Measurements from ENCODE around the gene HRH3. TPM values are rescaled to one million over a fixed set of nuclear protein-coding genes. Genes with fewer than 3 reads are reported as not detected.

The HRH3 gene
- total RNA-seq, 1 experiment from 2014 or later, result not detected

DNA sequence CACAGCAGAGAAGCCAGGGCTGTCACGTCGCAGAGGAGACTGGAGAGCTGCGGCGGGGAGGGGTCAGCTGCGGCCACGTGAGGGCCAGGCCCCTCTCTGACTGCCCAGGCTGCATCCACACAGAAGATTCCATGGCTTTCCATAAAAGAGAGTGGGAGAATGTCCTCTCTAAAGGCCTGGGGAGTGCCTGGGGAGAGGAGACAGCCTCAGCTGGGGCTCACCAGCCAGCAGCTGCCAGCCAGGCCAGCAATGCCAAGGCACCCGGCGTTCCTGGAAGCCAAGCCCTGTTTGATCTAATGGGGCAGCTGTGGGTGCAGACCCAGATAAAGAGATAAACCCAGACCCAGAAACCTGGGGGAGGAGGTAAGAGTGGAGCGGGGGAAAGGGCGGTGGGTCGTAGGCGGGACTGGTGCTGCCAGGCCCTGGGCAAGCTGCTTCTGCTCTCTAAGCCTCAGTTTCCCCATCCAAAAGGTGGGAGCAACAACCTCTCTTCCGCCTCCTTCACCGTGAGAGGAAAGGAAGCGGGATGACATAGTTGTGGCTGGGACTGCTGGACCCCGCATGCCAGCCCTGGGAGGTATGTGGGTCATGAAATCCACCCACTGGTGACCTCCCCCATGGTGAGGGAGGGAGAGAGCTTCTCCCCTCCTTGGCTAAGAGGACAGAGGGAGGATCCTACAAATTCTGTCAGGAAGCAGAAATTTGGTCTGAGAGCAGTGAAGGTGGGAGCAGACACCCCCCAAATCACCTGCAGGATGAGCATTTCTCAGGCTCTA lies 15.1 kb upstream of the HRH3 start:
- intact Hi-C loops (cut with micrococcal nuclease; ENCODE audit: unreplicated experiment), result loop anchor here (5.0 kb wide), 2 partner anchors 93 to 132 kb away; partner anchors contain the start of genes LAMA5, PSMA7 and SS18L1
- H3K9me3 ChIP-seq, result no peaks in the 10 kb centered on the region
- no peaks in the 10 kb centered on the region for H3K36me3 ChIP-seq (ENCODE audit: control insufficient read depth, insufficient read depth, low read length)
- DNase-seq, result no peak
- H3K9me3 Mint-ChIP-seq (ENCODE audit: unreplicated experiment), result no peaks in the 10 kb centered on the region
- H3K4me1 Mint-ChIP-seq (ENCODE audit: low read depth, unreplicated experiment), result peaks cover 7% of the 10 kb centered on the region
- no peak overlapping the region for H3K4me3 ChIP-seq (ENCODE audit: low read depth, low read length)
- no TSS peak for BruUV-seq (replicated peaks)
- no peaks in the 10 kb centered on the region for H3K27me3 ChIP-seq (replicated peaks; ENCODE audit: control insufficient read depth, insufficient read depth, low read length)
- H3K36me3 Mint-ChIP-seq (ENCODE audit: insufficient read depth, unreplicated experiment), result peaks cover 20% of the 10 kb centered on the region
- TF ChIP-seq, protein P1, sequence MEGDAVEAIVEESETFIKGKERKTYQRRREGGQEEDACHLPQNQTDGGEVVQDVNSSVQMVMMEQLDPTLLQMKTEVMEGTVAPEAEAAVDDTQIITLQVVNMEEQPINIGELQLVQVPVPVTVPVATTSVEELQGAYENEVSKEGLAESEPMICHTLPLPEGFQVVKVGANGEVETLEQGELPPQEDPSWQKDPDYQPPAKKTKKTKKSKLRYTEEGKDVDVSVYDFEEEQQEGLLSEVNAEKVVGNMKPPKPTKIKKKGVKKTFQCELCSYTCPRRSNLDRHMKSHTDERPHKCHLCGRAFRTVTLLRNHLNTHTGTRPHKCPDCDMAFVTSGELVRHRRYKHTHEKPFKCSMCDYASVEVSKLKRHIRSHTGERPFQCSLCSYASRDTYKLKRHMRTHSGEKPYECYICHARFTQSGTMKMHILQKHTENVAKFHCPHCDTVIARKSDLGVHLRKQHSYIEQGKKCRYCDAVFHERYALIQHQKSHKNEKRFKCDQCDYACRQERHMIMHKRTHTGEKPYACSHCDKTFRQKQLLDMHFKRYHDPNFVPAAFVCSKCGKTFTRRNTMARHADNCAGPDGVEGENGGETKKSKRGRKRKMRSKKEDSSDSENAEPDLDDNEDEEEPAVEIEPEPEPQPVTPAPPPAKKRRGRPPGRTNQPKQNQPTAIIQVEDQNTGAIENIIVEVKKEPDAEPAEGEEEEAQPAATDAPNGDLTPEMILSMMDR (IDR thresholded peaks at IDR 0.05; ENCODE audit: insufficient read depth in 1 of 2, low read depth in 1 of 2, low read length in 1 of 2, severe bottlenecking in 1 of 2, unreplicated experiment in 1 of 2), result no peak
- ChIA-PET CTCF (no interaction called here), POLR2A (no interaction called here)
- H3K27ac Mint-ChIP-seq (ENCODE audit: unreplicated experiment), result no peak overlapping the region
- H3K4me3 Mint-ChIP-seq (ENCODE audit: unreplicated experiment), result no peak overlapping the region
- H3K4me1 ChIP-seq, result peaks cover 11% of the 10 kb centered on the region
- H3K27me3 Mint-ChIP-seq (ENCODE audit: insufficient read depth, unreplicated experiment), result no peaks in the 10 kb centered on the region

DNA sequence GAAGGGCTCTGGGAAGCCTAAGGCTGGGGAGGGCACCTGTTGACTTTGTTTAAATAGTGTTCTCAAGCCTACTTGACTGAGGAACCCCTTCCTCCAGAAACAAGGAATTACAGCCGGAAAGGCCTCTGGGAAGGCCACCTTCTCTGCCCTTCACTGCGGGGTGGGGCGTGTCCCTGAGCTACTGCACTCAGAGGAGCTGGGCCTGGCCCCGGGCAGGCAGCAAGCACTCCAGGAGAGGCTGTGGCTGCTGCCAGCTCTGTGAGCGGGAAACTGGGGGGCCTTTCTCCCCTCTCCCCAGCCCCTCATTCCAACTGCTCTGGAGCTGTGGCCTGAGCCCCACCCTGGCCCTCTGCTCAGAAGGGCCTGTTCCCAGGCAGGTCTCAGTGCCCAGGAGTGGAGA lies 14.3 kb upstream of the HRH3 start:
- H3K27ac Mint-ChIP-seq (ENCODE audit: unreplicated experiment), result no peak overlapping the region
- peaks cover 7% of the 10 kb centered on the region for H3K4me1 Mint-ChIP-seq (ENCODE audit: low read depth, unreplicated experiment)
- H3K9me3 ChIP-seq, result no peaks in the 10 kb centered on the region
- no peaks in the 10 kb centered on the region for H3K27me3 Mint-ChIP-seq (ENCODE audit: insufficient read depth, unreplicated experiment)
- H3K4me1 ChIP-seq, result peaks cover 7% of the 10 kb centered on the region
- H3K36me3 Mint-ChIP-seq (ENCODE audit: insufficient read depth, unreplicated experiment), result peaks cover 13% of the 10 kb centered on the region
- H3K4me3 Mint-ChIP-seq (ENCODE audit: unreplicated experiment), result no peak overlapping the region
- no peak overlapping the region for H3K4me3 ChIP-seq (ENCODE audit: low read depth, low read length)
- no peaks in the 10 kb centered on the region for H3K27me3 ChIP-seq (replicated peaks; ENCODE audit: control insufficient read depth, insufficient read depth, low read length)
- POLR2A ChIA-PET, result no interaction called here
- DNase-seq, result no peak
- no peaks in the 10 kb centered on the region for H3K36me3 ChIP-seq (ENCODE audit: control insufficient read depth, insufficient read depth, low read length)
- CTCF ChIA-PET, result no interaction called here
- H3K9me3 Mint-ChIP-seq (ENCODE audit: unreplicated experiment), result no peaks in the 10 kb centered on the region
- BruUV-seq (replicated peaks), result no TSS peak
- intact Hi-C loops (cut with micrococcal nuclease; ENCODE audit: unreplicated experiment), result no loop called here
- TF ChIP-seq, protein P1 (IDR thresholded peaks at IDR 0.05; ENCODE audit: insufficient read depth in 1 of 2, low read depth in 1 of 2, low read length in 1 of 2, severe bottlenecking in 1 of 2, unreplicated experiment in 1 of 2), result no peak

DNA sequence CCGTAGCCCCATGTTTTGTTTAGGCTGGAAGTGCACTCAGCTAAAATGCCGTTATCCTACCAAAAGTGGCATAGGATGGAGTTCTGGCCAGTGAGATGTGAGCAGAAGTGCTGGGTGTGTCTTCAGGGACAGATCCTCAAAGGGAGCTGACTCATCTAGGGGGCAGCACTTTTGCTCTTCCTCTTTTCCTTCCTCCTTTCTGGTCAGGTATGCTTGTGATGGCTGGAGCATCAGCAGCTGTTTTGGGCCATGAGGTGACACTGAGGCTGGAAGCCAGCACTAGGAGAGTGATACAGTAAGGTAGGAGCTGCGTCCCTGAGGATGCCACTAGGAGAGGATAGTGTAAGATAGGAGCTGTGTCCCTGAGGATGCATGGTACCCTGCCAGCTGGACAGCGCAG lies 13.6 kb upstream of the HRH3 start:
- H3K36me3 Mint-ChIP-seq (ENCODE audit: insufficient read depth, unreplicated experiment), result peaks cover 9% of the 10 kb centered on the region
- Histone ChIP-seq H3K27me3 (replicated peaks; ENCODE audit: control insufficient read depth, insufficient read depth, low read length) (no peaks in the 10 kb centered on the region), H3K4me3 (ENCODE audit: low read depth, low read length) (no peak overlapping the region), H3K4me1 (peaks cover 6% of the 10 kb centered on the region), H3K9me3 (no peaks in the 10 kb centered on the region), H3K36me3 (ENCODE audit: control insufficient read depth, insufficient read depth, low read length) (no peaks in the 10 kb centered on the region)
- no peaks in the 10 kb centered on the region for H3K9me3 Mint-ChIP-seq (ENCODE audit: unreplicated experiment)
- no peaks in the 10 kb centered on the region for H3K27me3 Mint-ChIP-seq (ENCODE audit: insufficient read depth, unreplicated experiment)
- ChIA-PET POLR2A (no interaction called here), CTCF (no interaction called here)
- intact Hi-C loops (cut with micrococcal nuclease; ENCODE audit: unreplicated experiment), result no loop called here
- H3K4me3 Mint-ChIP-seq (ENCODE audit: unreplicated experiment), result no peak overlapping the region
- H3K4me1 Mint-ChIP-seq (ENCODE audit: low read depth, unreplicated experiment), result peaks cover 7% of the 10 kb centered on the region
- H3K27ac Mint-ChIP-seq (ENCODE audit: unreplicated experiment), result no peak overlapping the region
- BruUV-seq (replicated peaks), result no TSS peak
- TF ChIP-seq, protein P1 (IDR thresholded peaks at IDR 0.05; ENCODE audit: insufficient read depth in 1 of 2, low read depth in 1 of 2, low read length in 1 of 2, severe bottlenecking in 1 of 2, unreplicated experiment in 1 of 2), result no peak
- no peak for DNase-seq

Data from Caco-2 (cell line).